GM21390 (cell line): ENCODE data around the gene TPCN2.

Experiments
- ATAC-seq: cut with Tn5 transposase; IDR thresholded peaks from one replicate; pipeline ENCODE4 v1.9.1; 2021; ENCODE audit not compliant: unreplicated experiment

The TPCN2 gene

DNA sequence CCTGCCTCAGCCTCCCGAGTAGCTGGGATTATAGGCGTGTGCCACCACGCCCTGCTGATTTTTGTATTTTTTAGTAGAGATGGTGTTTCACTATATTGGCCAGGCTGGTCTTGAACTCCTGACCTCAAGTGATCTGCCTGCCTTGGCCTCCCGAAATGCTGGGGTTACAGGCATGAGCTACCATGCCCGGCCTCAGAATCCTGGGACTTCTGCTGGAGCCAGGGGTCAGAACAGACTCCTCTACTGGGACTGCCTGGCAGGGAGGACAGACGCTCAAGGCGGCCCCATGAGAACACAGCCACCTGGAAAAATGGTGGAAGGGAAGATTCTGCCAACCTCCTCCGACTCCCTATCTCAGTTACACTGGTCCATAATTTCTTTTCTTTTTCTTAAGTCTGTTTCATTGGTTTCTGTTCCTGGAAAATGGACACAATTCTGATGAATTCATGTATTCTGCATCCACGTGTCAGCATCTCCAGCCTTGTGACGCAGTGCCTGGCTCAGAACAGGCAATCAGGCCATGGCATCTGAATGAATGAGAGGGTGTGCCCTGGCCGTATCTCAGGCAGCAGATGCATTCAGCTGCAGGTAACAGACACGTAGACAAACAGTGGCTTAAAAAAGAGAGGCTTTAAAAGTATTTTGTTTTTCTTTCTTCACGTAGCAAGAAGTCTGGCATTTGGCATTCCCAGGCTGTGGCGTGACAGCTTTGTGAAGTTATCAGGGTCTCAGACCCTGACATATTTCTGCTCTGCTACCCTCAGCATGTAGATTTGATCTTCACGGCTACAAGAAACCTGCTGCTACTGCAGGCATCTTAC is 111.8 kb downstream of the TPCN2 start:
- ATAC-seq, result no peak

DNA sequence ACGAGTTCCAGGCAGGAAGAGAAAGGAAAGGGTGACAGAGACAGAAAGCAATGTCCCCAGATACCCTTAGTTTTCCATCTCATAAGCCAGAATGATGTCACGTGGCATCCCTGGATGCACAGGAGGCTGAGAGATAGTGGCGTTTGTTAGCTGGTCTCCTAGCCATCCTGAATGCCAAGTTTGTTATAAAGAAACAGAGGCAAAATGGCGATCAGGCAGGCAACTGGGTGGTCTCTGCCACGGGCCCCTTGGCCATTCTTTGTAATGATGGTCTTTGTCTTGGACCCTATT is 112.3 kb downstream of the TPCN2 start:
- no peak for ATAC-seq

GRCh38 chr11:69162505-69162904 is 113.8 kb downstream of the TPCN2 start:
- ATAC-seq, result no peak

GRCh38 chr11:69163842-69164241 is 115.1 kb downstream of the TPCN2 start:
- no peak for ATAC-seq

- ATAC-seq, result no peak
Observed at GRCh38 chr11:69164824-69165223, 116.1 kb downstream of the TPCN2 start.

DNA sequence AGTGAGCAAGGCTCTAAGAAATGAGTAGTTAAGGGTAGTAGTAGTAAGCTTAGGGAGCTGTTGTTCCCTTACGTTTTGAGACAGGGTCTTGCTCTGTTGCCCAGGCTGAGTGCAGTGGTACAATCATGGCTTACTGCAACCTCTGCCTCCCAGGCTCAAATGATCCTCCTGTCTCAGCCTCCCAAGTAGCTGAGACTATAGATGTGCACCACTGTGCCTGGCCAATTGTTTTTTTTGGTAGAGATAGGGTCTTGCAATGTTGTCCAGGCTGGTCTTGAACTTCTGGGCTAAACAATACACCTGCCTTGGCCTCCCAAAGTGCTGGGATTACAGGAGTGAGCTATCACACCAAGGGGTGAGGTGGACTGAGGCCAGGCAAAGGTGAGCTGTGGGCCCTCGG is 117.0 kb downstream of the TPCN2 start:
- no peak for ATAC-seq

DNA sequence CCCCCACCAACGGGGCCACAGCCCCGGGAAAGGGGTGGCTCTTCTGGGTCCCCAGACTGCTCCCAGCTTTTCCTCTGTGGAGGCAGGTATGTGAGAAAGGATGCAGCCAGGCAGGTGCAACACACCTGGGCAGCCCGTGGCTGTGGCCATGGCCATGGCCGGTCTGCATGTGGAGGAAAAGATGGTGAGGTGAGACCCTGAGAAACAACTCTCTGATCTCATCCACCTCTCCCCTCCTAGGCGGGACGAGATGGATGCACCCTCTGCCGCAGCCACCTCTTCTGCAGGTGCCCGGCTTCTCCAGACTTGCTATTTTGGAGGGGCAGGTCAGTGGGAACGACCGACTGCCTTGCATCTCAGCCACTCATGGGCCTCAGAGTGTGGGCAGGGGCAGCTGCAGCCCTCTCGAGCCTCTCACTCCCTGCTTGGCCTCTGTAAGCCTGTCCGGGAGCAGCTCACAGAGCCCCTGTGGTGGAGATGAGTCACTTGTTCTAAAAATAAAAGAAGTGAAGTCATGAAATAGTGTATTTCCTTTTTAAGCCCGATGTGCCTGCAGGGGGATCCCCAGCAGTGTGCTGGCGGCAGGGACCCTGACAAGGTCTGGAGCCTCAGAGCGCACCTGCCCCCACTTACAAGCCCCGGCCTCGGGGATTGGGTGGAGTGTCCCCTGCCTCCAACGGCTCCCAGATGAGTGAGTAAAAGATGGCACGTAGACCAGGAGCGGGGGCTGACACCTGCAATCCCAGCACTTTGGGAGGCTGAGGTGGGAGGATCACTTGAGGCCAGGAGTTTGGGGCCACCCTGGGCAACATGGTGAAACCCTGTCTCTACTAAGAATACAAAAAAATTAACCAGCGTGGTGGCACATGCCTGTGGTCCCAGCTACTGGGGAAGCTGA is 117.7 kb downstream of the TPCN2 start:
- ATAC-seq, result peak; percentile 95

GRCh38 chr11:69167130-69167915 is 118.6 kb downstream of the TPCN2 start:
- peak; percentile 7 for ATAC-seq

GRCh38 chr11:69167916-69168691 is 119.4 kb downstream of the TPCN2 start:
- no peak for ATAC-seq

- ATAC-seq, result no peak
Observed at GRCh38 chr11:69169479-69169878, 120.7 kb downstream of the TPCN2 start.

DNA sequence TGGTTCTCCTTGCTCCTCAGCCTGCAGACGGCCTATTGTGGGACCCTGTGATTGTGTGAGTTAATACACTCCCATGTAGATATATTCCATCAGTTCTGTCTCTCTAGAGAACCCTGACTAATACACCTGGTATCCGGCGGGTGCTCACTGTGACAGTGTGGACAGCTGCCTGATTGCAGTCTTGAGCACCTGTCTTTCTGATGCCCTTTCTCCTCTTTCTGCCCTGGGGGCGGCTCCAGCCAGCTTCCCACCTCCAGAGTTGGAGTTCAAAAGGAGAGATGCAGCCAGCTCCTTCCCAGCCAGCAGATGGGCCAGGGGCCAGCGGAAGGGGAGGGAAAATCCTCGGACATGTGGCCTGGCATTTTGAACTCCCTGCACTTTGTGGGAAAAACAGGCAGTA is 122.0 kb downstream of the TPCN2 start:
- no peak for ATAC-seq

DNA sequence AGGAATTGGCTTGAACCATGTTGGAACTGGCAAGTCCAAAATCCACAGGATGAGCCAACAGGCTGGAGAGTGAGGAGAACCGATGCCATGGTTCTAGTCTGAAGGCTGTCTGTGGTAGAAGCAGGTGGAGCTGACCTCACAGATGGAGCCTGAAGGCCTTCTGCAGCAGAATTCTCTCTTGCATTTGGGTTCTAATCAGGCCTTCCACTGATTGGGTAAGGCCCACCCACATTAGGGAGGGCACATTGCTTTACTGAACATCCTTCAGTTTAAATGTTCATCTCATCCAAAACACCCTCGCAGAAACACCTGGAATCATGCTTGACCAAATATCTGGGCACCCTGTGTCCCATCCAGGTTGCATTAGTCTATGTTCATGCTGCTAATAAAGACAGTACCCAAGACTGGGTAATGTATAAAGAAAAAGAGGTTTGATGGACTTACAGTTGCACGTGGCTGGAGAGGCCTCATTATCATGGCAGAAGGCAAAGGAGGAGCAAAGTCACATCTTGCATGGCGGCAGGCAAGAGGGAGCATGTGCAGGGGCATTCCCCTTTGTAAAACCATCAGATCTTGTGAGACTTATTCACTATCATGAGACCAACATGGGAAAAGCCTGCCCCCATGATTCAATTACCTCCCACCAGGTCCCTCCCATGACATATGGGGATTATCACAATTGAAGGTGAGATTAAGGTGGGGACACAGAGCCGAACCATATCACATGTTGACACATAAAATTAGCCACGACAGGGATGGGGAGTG is 122.9 kb downstream of the TPCN2 start:
- ATAC-seq, result no peak

DNA sequence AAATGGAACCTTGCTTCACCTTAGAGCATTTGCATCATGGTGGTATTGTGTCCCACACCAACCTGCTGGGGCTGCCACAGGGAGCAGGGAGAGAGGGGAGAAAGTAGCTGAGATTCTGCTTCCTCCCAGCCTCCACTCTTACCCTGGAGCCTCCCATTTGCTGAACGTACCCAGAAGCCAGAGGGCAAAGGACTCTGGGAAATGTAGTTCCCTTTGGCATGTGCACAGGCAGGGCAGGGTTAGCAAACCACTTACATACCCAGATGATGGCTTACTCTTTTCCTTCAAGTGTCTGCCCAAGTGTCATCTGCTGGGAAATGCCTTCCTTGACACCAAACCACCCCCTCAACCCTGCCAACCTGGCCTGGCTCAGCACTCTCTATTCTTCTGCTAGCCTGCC is 123.9 kb downstream of the TPCN2 start:
- no peak for ATAC-seq

DNA sequence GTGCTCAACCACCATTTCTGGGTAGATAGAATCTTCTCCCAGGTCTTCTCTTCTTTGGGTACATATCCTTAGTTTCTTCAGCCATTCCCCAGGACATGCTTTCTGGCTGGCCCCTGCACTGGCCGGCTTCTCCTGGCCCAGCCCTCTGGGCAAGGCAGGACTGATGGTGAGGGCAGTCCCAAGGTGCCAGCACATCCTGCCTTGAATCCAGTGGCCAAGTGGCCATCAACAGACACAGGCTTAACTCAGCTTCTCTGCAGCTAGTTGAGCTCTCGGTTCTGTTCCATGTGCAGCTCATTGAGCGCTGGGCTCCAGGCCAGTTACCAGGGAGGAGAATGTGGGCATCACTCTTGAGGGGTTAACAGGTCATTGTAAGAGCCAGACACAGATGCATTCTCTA is 124.6 kb downstream of the TPCN2 start:
- ATAC-seq, result no peak

DNA sequence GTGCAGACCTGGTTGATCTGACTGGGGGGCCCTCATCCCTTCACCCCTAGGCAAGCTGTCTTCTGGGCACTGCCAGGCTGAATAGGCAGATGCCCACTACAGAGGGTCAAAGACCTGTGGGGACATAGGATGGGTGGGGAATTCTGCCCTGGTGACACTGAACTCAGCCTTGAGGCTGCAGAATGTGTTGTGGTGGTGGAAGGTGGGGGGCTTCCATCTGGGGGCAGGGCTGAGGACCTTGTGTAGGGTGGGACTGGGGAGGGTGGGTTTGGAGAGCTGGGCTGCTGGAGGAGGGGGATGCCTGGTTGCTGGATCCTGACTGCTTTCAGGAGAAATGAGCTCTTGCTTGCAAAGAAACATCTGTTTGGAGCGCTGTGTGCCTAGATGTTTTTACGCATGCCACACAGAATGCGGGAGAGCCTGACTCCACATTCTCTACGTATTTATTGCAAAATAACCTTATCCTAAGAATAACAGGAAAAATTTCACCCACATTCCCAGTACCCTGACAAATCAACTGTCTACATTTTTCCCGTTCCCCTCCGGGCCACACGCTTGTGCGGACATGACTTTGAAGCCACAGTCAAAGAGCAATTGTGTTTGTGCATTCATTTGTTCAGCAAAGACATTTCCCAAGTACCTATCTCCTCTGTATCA is 125.3 kb downstream of the TPCN2 start:
- ATAC-seq, result no peak

DNA sequence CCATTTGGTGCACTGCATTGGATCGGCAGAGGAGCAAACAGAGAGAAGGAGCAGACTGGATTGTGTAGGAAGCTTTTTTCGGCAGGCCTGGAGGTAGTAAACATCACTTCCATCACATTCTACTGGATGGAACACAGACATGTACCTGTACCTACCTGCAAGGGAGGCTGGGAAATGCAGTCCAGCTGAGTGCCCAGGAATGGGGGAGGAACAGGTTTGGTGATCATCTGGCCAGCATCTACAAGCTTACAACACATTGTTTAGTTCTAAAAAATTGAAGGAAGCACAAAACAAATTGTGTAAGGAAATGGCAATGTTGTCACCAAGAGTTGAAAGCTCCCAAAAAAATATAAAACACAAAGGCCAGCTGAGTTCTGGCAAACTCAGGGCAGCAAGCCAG is 126.1 kb downstream of the TPCN2 start:
- no peak for ATAC-seq

- ATAC-seq, result no peak
Observed at GRCh38 chr11:69178819-69179482, 130.2 kb downstream of the TPCN2 start.

- no peak for ATAC-seq
Observed at GRCh38 chr11:69180226-69180625, 131.5 kb downstream of the TPCN2 start.

DNA sequence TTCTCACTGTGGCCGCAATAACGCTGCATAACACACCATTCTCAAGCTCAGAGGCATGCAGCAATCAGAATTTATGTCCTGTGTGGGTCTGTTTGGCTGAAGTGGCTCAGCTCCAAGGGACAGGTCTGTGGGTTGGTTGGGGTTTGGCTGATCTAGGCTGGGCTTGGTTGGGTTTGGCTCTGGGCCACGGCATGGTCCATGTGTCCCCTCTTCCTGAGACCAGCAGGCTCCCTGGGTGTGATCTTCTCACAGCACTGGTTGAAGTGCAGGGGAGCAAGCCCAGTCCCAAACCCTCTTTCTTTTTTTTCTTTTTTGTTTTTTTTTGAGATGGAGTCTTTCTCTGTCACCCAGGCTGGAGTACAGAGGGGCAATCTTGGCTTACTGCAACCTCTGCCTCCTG is 132.0 kb downstream of the TPCN2 start:
- no peak for ATAC-seq
